SK-N-MC (cell line): ENCODE measurements around the gene PLXNA1.

Experiments
- EZH2 ChIP-seq: fragments of 200-600 bp; sonication (generic); IDR thresholded peaks from one replicate; pipeline ENCODE4 v1.6.1; 2017; ENCODE audit warnings: antibody characterized with exemption
- FOXP2 ChIP-seq: optimal IDR thresholded peaks from 2 replicates; pipeline ENCODE3; 2011; ENCODE audit warnings: mild to moderate bottlenecking, moderate library complexity; ENCODE audit not compliant: insufficient read depth; ENCODE audit errors: extremely low read length, control extremely low read depth
- POLR2AphosphoS5 ChIP-seq: IDR thresholded peaks from 2 replicates; pipeline ENCODE4 v1.6.1; 2012; ENCODE audit warnings: mild to moderate bottlenecking, low read depth, low read length, borderline replicate concordance

- TF ChIP-seq EZH2 (no peak), POLR2AphosphoS5 (no peak), FOXP2 (no peak)
Observed at GRCh38 chr3:126962756-126963155, 20.2 kb upstream of the PLXNA1 start.
